GM12875 (cell line): ENCODE measurements around the gene NPDC1.

Source experiments
- H3K4me3 ChIP-seq: one replicate; pipeline ENCODE4 v1.5.1; 2011; ENCODE audit warnings: low read depth, low read length, control low read depth
- CTCF ChIP-seq: IDR thresholded peaks from 2 replicates; pipeline ENCODE4 v1.5.1; 2011; ENCODE audit warnings: low read depth, mild to moderate bottlenecking, control low read depth, inconsistent platforms, low read length, moderate library complexity, borderline replicate concordance; ENCODE audit not compliant: insufficient read depth

Gene NPDC1

GRCh38 chr9:137040568-137040967 is 5.4 kb downstream of the NPDC1 start:
- no peak for TF ChIP-seq CTCF
- no peak overlapping the region for H3K4me3 ChIP-seq

GRCh38 chr9:137039611-137040366 is 6.2 kb downstream of the NPDC1 start:
- TF ChIP-seq CTCF: no peak
- no peak overlapping the region for H3K4me3 ChIP-seq

DNA sequence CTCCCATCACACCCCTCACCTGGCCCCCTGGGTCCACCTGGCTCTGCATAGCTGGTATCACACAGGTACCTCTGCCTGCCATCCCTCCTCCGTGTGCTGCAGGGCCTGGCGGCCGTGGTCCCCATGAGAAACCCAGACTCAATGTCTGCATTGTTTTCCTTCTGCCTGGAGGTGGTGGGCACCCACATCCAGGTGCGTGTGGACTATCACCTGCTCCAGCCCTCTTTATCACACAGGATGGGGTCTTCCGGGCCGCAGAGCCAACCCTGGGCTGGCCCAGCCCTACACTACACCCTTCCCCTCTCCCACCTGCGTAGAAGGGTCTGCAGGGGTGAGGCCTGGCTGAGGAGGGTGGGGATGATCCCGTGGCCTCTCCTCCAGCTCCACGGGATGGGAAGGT is 7.1 kb downstream of the NPDC1 start:
- H3K4me3 ChIP-seq: no peak overlapping the region
- no peak for TF ChIP-seq CTCF

DNA sequence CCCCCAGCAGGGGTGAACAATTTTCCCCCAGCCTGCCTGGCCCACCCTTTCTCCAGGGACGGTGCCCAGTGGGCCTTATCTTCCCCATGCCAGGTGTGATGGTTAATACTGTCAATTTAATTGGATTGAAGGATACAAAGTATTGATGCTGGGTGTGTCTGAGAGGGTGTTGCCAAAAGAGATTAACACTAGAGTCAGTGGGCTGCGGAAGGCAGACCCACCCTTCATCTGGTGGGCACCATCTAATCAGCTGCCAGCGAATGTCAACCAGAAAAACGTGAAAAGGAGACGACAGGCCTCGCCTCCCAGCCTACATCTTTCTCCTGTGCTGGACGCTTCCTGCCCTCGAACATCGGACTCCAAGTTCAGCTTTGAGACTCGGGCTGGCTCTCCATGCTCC is 8.5 kb downstream of the NPDC1 start:
- H3K4me3 ChIP-seq: no peak overlapping the region

GRCh38 chr9:137037035-137037434 is 8.9 kb downstream of the NPDC1 start:
- no peak overlapping the region for H3K4me3 ChIP-seq
- no peak for TF ChIP-seq CTCF

More for the DNA sequence above, 8.5 kb downstream of the NPDC1 start:
- TF ChIP-seq CTCF: no peak

DNA sequence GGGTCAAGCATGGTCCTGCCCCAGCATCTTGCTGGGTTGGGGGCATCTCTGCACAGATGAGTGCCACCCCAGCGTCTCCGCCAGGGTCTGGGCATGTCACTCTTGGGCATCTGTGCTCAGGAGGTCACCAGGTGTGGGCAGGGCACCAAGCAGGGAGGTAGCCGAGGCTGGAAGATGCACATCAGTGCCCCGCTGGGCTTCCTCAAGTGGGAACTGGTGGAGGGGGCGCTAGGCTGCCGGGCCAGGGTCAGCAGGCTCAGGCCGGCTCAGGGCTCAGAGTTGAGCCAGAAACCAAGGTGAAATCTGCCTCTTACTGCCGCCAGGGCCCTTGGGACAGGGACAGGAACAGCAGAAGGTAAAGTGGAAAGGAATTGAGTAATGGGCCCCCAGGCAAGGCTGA is 10.0 kb downstream of the NPDC1 start:
- no peak for TF ChIP-seq CTCF
- H3K4me3 ChIP-seq: no peak overlapping the region

- H3K4me3 ChIP-seq: no peak overlapping the region
- no peak for TF ChIP-seq CTCF
Measured at GRCh38 chr9:137035507-137035834, 10.5 kb downstream of the NPDC1 start.
